ENCODE data around the gene ASCL2.

The ASCL2 gene

DNA sequence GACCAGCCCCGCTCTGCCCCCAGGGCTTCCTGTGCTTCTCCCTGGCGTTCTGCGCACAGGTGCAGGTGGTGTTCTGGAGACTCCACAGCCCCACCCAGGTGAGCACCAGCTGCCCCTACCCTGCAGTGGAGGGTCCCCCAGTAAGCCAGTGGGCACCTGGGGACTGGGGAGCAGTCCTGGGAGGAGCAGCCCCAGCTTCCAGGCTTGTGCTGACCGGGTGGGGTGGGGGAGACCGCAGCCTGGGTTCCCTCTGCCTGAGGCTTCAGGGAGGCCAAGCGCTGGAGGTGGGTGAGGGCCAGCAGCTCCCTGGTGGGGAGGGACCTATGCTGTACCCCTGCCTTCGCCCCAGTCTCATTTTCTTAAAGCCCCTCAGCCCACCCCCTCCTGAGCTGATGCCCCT lies 38.3 kb upstream of the ASCL2 start:
- DNase-seq, result no peak

DNA sequence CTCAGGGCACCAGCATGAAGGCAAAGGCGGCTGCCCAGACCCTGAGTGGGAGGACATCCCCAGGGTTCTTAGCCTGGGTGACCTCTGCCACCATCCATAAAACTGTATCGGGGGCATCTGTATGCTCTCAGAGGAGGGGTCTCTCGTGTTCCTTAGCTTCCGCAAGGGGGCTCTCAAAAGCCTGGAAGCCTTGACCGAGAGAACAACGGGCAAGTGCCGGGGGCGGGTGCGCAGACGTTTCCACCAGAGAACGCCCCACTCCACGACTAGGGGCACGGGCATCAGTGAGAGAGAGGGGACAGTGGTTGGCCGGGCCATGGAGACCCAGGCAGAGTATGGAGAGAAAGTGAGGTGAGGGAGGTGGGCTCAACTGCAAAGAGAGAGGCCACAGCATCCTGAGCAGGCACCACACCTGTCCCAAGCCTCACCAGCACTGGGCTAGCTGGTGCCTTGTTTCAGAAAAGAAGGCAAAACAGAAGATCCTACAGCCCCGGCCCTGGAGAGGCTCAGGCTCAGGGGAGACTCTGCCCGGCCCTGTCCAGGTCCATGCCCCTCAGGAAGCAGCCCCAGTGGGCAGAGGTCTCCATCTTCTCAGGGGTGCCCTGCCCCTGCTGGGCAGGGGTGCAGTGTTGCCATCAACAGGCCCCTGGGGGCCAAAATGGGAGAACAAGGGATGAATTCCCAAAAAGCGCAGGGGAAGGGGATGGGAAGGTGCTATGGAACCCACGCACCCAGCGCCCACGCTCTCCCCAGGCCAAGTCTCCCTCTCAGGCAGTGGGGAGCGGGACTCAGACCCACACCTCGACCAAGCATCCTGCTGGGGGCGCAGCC lies 37.3 kb upstream of the ASCL2 start:
- no peak for DNase-seq

DNA sequence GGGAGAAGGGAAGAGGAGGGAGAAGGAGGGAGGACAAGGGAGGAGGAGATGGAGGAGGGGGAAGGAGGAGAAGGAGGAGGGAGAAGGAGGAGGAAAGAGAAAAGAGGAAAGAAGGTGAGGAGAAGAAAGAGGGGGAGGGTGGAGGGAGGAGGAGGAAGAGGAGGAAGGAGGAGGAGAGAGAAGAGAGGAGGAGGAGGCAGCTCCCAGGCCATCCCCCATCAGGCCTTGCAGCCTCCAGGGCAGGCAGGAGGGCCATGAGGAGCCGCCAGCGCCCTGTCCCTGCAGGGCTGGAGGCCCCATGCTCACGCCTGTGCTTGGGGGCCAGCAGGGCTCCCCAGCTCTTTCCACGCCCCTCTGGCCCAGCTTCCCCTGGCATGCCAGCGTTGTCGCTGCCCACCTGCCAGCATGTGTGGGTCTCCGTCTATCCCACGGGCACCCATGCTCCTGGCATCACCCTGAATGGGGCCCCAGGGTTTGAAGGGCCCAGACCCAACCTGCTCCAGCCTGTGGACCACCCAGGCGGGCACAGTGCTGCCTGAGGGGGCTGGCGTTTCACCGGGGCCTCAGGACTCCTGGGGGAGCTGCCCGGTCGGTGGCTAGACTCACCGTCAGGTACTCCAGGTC lies 36.6 kb upstream of the ASCL2 start:
- no peak for DNase-seq

DNA sequence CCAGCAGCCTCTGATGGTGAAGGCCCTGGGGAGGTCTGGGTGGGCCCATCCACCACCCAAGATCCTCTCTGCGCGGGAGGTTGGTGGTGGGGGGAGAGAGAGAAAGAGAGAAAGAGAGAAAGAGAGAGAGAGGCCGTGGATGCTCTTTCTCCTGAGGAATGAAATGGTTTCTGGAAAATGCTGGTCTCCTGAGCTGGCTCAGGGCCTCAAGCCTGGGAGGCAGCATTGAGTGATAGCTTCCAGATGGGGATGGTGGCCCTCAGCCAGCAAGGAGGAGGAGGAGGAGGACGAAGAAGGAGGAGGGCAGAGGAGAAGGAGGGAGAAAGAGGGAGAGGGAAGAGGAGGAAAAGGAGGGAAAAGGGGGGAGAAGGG lies 36.0 kb upstream of the ASCL2 start:
- DNase-seq, result no peak

DNA sequence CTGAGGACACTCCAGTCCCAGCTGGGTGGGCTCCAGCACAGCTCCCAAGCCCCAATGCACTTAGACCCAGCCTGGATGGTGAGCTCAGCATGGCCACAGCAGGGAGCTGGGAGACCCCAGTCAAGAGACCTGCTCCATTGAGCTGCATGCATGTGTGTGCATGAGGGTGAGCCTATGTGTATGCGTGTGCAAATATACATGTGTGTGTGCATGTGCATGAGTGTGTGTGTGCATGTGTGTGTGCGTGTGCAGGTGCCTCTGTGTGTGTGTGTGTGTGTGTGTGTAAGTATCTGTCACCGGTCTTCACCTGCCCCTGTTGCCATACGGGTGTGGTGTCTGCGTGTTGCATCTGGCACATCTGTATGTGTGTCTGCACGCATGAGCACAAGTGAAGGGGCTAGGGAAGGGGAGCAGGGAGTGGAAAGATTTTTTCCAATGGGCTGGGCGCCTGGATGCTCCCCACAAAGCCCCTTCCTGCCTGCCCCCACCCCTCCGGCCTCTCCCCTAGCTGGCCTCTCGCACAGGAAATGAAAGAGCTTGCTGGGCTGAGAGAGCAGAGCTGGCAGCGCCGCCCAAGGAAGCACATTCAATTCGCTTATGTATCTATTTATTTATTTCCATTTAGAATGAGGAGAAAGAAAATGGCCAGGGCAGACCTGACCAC lies 35.5 kb upstream of the ASCL2 start:
- no peak for DNase-seq

DNA sequence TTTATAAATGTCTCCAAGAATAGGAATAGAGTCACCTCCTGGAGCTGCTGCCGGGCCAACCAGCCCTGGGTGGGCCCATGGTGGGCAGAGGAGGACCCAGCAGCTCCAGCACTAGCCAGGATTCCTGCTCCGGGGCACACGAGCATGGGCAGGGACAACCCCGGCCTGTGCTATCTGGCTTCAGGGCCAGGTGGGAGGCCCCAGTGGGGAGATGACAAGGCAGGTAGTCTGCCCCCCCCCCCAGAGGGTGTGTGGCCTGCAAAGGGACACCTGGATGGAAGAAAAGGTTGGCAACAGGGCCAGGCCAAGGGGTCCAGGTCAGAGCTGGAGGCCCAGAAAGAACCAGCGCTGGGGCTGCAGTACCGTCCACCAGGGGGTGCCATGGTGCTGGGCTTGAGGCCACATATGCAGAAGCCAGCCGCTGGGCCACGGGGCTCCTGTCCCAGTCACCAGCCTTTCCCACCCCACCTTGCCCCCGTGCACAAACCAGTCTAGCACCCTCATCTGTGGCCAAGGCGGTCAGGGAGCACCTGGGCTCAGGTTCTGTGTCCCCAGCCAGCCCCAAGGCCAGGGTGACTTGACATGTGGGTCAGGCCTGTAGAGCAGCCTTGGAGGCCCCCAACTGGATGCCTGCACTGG lies 34.9 kb upstream of the ASCL2 start:
- DNase-seq, result peak; percentile 57

DNA sequence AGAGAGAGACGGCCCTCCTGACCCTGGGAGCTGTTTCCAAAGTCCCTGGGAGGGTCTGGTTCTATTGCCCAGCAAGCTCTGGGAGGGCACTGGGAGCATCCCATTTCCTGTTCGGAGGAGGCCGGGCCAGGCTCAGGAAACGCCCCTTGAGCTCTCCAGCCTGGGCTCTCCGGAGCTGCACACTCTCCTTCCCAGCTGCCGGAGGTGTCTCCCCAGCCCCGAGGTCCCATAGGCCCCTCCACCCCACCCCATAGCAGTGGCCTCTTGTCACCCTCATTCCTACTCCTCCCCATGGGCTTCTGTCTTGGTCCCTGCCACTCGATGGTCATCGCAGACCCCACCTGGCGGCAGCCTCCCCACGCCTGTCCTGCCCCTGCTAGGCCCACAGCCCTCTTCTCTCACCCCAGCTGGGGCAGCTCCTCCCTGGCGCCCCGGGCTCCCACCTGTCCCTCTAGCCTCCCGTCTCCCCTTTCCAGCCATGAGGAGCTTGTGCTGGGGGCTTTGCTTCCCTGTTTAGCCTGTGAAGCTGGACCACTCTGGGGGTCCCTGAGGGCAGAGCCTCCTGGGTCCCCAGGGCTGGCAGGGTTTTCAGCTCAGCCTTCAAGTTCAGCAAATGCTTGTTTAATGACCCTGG lies 34.2 kb upstream of the ASCL2 start:
- DNase-seq, result no peak

DNA sequence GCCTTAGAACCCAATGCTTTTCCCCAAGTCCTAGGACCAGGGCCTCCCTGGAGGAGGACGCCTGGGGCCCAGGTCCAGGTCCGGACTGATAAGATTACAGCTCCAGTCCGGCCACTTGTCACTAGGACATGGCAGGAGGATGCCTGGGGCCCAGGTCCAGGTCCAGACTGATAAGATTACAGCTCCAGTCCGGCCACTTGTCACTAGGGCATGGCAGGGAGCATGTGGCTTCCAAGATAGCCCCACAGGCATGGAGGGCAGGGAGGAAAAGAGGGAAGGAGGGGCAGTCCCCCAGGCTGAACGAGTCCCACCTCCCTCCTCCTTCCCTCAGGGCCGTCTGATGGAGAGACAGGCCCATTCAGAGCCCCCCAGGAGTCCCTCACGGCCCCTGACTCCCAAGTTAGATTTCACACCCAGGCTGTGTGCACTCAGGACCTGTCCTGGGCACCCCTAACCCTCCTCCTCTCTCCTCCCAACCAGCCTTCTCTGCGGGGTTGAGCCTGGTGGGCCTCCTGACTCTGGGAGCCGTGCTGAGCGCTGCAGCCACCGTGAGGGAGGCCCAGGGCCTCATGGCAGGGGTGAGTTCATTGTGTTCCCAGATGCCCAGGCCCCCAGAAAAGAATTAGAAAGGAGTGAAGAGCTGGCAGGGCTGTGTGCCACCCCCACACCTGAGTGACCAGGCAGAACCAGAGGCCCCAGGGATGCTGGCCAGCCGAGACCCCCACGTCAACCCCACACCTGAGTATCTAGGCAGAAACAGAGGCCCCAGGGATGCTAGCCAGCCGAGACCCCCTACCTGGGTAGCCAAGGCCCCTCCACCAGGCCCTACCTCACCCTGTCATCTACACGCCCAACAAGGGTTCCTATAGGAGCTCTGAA lies 33.5 kb upstream of the ASCL2 start:
- DNase-seq, result no peak

DNA sequence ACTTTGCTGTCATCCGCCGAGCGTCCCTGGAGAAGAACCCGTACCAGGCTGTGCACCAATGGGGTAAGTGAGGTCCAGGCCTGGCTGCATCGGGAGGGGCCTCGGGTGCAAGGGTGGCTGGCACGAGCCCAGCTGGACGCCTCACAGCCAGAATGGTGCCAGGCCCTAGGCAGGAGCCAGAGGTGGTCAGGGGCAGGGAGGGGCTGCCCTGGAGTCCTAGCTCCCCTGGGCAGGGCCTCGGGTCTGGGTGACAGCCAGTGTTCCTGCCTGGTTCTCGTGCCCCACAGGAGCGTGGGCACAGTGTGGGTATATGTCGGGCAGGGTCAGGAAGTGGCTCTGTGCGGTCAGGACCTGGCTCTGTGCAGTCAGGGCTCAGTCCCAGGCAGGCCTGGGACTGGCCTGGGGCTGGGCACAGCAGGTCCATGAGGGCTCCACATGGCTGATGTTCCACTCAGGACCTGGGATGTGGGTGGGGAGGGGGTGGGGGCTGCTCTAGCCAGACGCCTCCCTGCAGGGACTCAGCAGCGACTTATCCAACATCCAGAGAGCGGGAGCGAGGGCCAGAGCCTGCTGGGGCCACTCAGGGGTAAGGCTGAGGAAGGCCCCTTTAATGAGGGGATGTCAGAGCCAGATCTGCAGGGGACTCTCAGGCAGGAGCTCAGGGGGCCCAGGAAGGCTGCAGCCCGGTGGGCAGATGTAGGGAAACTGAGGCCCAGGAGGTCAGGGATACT lies 32.7 kb upstream of the ASCL2 start:
- DNase-seq, result no peak

DNA sequence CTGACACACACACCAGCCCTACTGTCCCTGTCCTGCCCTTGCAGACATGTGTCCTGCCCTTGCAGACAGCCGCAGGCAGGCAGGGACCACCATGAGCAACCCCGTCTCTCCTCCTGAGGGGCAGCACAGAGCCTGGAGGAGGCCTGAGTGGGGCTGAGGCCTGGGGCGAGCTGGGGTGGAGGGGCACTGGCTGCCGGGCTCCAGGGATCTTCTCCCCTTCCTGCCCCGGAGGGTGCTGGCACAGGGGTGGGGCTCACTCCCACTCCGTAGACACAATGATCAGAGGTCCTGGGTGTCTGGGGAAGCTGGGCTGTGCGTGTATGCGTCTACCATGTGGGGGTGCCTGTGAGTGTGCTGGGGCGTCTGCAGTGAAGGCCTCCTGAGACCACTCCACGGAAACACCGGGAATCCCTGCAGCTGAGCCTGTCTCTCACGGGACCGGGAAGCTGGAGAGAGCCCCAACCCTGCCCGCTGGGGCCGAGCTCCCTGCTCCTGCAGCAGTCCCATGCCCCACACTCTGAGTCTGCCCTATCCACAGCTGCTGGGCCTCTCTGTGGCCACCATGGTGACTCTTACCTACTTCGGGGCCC lies 32.0 kb upstream of the ASCL2 start:
- DNase-seq, result no peak

DNA sequence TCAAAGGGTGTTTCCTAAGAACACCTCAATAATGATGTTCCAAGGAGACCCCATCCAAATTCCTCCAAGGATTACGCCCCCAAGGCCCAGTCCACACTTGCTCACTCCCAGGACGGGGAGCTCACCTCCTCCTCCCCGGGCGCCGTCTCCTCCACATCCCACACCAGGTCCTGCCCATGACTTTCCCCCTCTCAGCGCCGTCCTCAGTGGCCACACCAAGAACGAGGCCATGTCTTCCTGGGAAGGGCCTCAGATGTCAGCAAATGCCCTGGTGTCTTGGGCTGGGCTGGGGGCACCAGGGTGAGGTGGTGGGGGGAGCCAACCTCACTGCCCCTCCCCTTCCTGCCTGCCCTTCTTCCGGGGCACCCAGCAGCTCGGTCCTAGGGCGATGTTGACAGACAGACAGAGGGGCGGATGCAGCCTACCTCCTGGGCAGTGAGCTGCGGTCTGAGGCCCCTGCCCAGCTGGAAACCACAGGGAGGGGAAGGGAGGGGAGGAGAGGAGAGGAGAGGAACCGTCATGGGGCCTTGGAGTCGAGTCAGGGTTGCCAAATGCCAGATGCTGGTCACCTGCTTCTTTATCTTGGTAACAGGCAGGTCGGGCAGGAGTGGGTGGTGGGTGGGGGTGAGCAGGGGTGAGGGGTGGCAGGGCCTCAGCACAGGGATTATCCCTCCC lies 31.4 kb upstream of the ASCL2 start, which contains the start of the genes C11orf21 and TSPAN32:
Gene C11orf21 (minus strand): TSS at position 288 of the 675 bp plus-strand sequence. CDS start 110 bp downstream, at position 178.
Gene TSPAN32 (plus strand): TSS at position 383 of the 675 bp plus-strand sequence. CDS start 137 bp downstream, at position 520.
- DNase-seq, result no peak

DNA sequence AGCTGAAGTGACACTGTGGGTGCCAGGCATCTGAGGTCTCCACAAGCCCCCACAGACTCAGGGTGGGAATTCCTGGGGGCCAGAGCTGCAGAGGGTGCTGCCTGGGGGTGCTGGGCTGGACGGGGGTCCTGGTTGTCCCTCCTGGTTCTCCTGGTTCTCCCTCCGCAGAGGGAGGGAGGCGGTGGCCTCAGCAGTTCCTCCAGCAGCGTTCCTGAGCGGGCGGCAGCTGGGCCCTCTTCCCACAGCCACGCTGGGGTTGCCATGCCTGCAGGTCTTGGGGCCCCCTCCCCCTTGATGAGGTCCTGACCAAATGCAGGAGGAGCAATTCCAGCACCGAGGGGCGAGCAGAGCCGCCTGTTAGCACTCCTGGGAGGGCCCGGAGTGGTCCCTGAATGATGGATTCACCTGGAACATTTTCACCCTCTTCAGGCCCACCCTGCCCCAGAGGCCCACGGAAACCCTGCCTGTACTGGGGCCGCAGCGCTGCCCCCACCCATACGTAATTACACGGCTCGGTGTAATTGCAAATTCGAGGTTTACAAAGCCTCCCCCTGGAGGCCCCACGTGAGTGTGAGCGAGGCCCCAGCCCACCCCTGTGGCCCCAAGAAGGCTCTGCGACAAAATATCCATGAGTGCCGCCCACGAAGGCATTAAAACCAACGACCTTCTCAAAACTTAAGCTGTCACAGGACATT lies 30.7 kb upstream of the ASCL2 start:
- DNase-seq, result no peak

DNA sequence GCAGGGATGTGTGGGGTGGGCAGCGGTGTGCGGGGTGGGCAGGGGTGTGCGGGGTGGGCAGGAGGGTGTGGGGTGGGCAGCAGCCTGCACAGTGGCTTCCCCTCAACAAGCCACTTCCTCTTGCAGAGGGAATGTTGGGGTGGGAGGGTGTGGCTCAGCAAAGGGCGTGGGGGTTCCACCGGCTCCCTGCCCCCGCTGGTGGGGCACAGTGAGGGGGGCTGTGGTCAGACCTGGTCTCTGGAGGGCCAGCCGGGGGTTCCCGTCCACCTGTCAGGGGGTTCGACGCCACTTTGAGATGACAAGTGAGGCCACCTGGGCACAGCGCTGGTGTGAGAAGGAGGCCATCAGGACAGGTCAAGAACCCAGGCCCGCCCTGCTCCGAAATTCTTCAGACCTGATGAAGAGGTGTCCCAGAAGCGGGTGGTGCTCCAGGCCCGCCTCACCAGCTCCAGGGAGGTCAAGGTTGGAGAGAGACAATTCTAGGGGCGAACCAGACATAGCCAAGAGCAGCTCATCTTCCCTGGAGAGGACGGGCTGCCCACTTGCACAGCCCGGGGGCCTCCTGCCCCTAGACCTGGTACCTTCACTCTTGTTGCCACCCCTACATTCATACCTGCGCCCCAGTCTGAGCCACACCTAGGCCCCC lies 30.0 kb upstream of the ASCL2 start:
- DNase-seq, result no peak

DNA sequence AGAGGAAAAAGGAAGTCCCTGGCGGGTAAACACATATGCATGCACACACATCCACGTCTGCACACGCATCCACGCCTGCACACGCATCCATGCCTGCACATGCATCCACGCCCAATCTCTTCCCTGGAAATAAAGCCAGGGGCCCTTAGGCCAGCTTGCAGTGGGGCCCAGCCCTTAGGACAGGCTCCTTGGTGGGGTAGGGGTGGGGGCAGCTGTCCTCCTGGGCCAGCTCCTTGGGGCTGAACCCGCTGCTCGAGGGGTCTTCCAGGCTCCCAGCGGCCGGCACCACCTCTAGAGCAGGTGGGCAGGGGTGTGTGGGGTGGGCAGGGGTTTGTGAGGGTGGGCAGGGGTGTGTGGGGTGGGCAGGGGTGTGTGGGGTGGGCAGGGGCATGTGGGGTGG lies 29.4 kb upstream of the ASCL2 start:
- no peak for DNase-seq

DNA sequence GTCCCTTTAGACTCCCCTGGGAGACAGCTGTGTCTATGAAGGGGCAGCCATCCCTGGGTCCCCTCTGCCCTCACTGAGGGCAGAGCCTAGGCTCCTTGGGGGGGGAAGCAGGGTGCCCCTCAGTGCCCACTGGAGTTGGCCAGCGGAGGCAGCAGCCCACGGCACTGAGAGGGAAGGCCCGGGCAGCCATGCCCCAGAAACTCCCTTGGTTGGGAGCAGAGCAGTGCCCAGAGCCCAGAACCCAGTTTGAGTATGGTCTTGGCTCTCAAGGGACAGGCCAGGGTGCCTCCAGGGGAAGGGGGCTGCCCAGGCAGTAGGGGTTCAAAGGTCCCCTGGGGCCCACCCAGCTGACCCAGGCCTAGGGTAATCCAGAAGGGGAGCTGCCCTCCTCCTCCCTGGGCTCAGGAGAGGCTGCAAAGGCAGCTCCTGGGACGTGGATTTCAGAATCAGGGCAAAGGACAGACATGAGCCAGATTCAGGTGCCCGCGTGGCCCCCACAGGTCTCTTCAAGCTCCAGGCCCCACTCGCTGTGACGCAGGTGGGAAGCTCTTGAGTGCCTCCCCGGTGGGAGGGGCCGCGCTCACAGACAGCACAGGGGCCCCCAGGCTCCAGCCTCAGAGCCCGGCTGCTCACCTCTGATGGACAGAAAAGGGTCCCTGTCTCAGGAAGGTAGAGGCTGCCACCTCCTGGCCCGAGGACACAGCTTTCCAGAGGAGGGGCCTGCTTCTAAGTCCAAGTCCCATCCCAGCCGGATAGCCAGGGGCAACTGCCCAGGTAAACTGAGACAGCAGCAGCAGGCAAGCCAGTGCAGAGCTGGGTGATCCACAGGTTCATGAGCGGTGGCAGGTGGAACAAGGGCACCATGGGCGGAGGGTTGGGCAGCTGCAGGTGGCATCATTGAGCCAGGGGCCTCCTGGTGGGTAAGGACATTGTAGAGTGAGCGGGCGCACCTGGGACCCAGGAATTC lies 28.7 kb upstream of the ASCL2 start:
- DNase-seq, result no peak

DNA sequence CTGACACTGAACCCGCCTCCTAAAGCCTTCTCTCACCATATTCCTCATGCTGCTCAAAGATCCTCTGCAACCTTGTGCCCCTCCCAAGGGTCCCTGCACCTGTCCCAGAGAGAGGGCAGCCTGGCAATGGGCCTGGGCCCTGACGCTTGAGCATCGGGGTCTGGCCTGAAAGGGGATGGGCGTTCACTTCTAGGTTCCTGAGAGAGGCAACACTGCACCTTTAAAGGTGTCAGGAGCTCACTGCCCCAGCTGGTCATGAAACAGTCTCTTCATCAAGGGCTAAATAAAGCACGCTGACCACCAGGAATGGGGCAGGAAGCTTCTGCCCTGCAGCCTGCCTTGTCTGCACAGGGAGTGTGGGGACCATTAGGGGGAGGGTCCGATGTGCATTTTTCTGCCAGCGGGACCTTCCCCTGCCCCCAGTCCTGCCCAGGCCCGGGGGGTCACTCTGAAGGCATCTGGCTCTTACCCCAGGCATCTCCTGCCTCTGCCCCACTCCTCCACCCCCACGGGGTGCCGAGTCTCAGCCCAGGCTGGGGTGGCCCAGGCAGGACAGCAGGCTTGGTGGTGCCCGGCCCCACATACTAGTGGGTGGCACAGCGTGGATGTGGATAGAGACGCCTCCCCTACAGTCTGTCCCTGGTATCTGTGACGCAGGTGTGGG lies 27.9 kb upstream of the ASCL2 start:
- no peak for DNase-seq

DNA sequence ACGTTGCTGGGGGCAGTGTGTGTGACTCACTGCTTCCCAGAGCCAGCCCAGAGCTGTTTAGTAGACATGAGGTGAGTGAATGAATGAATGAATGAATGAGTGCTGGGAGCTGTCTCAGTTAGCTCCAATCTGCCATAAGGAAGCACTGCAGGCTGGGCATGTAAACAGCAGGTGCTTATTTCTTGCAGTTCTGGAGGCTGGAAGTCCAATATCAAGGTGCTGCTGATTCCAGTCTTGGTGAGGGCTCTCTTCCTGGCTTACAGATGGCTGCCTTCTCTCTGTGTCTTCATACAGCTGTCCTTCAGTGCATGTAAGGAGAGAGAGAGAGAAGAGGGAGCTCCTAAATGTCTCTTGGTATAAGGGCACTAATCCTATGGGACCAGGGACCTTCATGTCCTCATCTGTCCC lies 27.2 kb upstream of the ASCL2 start:
- no peak for DNase-seq
